Esophagus squamous epithelium (tissue), 4 donors: ENCODE results near the gene CHIT1.

Experiments used
- CTCF ChIP-seq, 6 experiments: fragments of 450-650 bp in 4 of 6; fragments of 200-600 bp in 2 of 6; sonication (generic) in 2 of 6; IDR thresholded peaks; one replicate each; pipeline ENCODE4 v1.5.1; 2016 to 2019; ENCODE audit warnings: antibody characterized with exemption in 6 of 6, mild to moderate bottlenecking in 4 of 6, moderate library complexity in 4 of 6
- POLR2A ChIP-seq, 4 donors: fragments of 450-650 bp; IDR thresholded peaks; one replicate each; pipeline ENCODE4 v1.6.1; 2017; ENCODE audit warnings: antibody characterized with exemption in 4 of 4, mild to moderate bottlenecking in 4 of 4, moderate library complexity in 3 of 4

DNA sequence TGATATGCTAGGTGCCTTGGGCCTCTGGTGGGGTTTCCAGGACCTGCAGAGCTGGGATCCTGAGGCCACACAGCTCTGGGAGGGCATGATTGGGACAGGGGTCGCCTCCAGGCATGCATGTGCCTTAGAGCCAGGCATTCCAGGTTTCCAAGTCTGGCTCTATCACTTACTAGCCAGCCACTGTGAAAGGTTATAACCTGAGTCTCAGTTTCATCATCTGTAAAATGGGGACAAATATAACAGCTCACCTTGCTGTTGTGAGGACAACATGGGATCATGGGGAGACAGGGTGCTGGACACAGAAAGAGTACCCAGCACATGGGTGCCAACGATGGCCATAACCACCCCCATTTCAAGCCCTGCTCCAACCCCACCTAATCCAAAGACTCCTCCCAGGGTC lies 45.6 kb downstream of the CHIT1 start:
- TF ChIP-seq POLR2A (IDR thresholded peaks at IDR 0.05) (no peak), CTCF (IDR thresholded peaks at IDR 0.05) (no peak)
